OCI-LY7 (cell line): ENCODE data around the gene CLCNKB.

Experiments
- CTCF ChIP-seq: fragments of 200-600 bp; sonication (generic); conservative IDR thresholded peaks from 2 replicates; pipeline ENCODE4 v1.5.1; 2014; ENCODE audit warnings: mild to moderate bottlenecking, antibody characterized with exemption, low read length, moderate library complexity, mixed read lengths
- EZH2phosphoT487 ChIP-seq: fragments of 200-600 bp; sonication (generic); IDR thresholded peaks from 2 replicates; pipeline ENCODE4 v1.6.1; 2018; ENCODE audit warnings: low read depth, borderline replicate concordance, mild to moderate bottlenecking, mixed run types, antibody characterized with exemption, low read length, moderate library complexity, mixed read lengths

- no peak for TF ChIP-seq CTCF
- no peak for TF ChIP-seq EZH2phosphoT487
These were observed 25.3 kb upstream of the CLCNKB start for GRCh38 chr1:16018308-16018707.
